Hematopoietic multipotent progenitor cell treated with erythropoietin and hydrocortisone succinate and interleukin-3 and kit ligand, for 17 days (in vitro differentiated cells): ENCODE data around the gene ZNG1F.
"Not testable (repeated sequence)": the region's sequence is repeated elsewhere in the genome, so short reads cannot be mapped to it uniquely, and the experiment has no call there.

Experiments
- DNase-seq: peaks from one replicate; pipeline ENCODE4 v3.0.0-alpha.2; 2015; ENCODE audit warnings: low spot score

Gene ZNG1F

DNA sequence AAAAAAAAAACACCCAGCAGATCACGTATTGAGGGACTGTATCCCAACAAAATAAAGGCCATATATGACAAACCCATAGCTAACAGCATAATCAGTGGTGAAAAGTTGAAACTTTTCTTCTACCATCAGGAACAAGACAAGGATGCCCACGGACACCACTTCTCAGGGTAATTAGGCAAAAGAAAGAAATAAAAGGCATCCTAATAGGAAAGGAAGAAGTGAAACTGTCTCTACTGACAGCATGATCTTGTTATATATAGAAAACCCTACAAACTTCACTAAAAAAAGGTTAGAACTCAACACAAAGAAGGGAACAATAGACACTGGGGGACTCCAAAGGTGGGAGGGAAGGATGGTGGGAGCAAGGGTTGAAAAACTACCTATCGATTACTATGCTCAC, 102.9 kb downstream of the ZNG1F start:
- DNase-seq: not testable (repeated sequence)

DNA sequence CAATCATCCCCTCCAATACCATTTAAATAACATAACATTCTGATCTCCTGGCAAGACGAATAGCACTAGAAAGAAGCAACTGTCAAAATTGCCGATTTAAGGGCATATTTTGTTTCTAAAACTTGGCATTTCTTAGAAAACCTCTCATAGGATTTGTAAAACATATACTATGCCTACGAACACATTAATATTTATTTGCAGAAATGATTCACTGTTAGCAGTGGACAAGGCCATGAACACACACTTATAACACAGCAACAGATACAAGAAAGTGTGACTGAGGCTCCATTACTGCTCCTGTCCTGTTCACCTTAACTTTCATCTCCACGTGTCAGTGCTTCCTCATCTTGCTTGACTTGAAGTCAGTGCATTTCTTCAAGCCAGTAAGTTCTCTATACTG, 106.8 kb downstream of the ZNG1F start:
- DNase-seq: not testable (repeated sequence)
